HG03378 (cell line): ENCODE measurements around the gene ZAR1L.
"Not testable (repeated sequence)": the region's sequence is repeated elsewhere in the genome, so short reads cannot be mapped to it uniquely, and the experiment has no call there.

ENCODE experiments used
- ATAC-seq: cut with Tn5 transposase; IDR thresholded peaks from one replicate; pipeline ENCODE4 v1.9.1; 2021; ENCODE audit warnings: mild to moderate bottlenecking, moderate library complexity; ENCODE audit not compliant: unreplicated experiment

The ZAR1L gene, protein sequence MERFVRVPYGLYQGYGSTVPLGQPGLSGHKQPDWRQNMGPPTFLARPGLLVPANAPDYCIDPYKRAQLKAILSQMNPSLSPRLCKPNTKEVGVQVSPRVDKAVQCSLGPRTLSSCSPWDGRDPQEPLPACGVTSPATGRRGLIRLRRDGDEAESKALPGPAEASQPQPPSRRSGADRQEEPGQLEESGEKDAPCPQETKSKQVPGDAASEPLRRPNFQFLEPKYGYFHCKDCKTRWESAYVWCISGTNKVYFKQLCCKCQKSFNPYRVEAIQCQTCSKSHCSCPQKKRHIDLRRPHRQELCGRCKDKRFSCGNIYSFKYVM

DNA sequence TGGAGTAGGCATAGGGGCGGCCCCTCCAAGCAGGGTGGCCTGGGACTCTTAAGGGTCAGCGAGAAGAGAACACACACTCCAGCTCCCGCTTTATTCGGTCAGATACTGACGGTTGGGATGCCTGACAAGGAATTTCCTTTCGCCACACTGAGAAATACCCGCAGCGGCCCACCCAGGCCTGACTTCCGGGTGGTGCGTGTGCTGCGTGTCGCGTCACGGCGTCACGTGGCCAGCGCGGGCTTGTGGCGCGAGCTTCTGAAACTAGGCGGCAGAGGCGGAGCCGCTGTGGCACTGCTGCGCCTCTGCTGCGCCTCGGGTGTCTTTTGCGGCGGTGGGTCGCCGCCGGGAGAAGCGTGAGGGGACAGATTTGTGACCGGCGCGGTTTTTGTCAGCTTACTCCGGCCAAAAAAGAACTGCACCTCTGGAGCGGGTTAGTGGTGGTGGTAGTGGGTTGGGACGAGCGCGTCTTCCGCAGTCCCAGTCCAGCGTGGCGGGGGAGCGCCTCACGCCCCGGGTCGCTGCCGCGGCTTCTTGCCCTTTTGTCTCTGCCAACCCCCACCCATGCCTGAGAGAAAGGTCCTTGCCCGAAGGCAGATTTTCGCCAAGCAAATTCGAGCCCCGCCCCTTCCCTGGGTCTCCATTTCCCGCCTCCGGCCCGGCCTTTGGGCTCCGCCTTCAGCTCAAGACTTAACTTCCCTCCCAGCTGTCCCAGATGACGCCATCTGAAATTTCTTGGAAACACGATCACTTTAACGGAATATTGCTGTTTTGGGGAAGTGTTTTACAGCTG lies at the start of gene ZAR1L, which contains the start of gene BRCA2:
Gene ZAR1L (minus strand): TSS at position 126 of the 790 bp plus-strand sequence. CDS start 3,438 bp downstream, outside the sequence.
Gene BRCA2 (plus strand): TSS at position 271 of the 790 bp plus-strand sequence. CDS start 953 bp downstream, outside the sequence.
- ATAC-seq, result peak; percentile 86

DNA sequence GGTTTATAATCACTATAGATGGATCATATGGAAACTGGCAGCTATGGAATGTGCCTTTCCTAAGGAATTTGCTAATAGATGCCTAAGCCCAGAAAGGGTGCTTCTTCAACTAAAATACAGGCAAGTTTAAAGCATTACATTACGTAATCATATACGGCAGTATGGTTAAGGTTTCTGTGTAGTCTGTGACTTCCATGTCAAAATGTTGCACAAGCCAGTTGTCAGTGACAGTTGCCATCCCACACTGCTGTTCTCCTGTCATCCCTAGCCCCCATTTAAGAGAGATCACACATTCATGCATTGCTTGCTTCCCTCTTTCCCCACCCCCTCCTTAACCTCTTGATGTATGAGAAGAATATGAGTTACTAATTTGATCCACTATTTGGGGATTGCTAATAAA lies 47.4 kb upstream of the ZAR1L start:
- no peak for ATAC-seq

DNA sequence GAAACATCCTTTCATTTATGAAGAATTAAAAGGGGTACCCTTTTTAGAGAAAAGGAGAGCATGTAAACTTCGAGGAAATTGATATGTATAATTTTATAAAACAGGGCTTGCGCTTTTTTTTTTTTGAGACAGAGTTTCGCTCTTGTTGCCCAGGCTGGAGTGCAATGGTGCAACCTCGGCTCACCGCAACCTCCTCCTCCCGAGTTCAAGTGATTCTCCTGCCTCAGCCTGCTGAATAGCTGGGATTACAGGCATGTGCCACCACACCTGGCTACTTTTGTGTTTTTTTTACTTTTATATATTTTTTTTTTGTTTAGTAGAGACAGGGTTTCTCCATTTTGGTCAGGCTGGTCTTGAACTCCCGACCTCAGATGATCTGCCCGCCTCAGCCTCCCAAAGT lies 40.8 kb upstream of the ZAR1L start:
- ATAC-seq, result not testable (repeated sequence)

DNA sequence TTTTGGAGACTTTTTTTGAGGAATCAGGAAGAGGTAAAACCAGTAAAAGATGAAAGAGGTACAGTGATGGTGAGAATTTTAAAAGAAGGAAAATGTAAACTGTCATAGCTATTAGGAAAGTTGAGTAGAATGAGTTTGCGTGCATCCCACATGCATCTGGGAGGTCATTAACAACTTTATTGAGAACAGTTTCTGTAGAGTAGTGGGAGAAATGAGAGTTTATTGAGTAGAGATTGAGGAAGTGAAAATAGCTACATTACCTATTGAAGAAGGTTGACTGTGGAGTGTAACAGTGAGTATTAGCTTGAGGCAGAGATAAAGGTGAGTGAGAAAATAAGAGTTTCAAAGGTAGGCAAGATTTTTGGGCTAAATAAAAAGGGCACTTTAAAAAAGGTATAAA lies 38.9 kb upstream of the ZAR1L start:
- ATAC-seq, result peak; percentile 80

DNA sequence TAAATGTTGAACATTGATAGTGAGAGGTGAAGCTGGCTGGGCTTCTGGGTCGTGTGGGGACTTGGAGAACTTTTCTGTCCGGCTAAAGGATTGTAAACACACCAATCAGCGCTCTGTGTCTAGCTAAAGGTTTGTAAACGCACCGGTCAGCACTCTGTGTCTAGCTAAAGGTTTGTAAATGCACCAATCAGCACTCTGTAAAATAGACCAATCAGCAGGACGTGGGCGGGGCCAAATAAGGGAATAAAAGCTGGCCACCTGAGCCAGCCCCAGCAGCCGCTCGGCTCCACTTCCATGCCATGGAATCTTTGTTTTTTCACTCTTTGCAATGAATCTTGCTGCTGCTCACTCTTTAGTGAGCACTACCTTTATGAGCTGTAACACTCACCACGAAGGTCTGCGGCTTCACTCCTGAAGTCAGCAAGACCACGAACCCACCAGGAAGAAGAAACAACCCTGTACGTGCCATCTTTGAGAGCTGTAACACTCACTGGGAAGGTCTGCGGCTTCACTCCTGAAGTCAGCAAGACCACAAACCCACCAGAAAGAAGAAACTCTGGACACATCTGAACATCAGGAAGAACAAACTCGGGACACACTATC lies 35.8 kb upstream of the ZAR1L start:
- ATAC-seq, result not testable (repeated sequence)

DNA sequence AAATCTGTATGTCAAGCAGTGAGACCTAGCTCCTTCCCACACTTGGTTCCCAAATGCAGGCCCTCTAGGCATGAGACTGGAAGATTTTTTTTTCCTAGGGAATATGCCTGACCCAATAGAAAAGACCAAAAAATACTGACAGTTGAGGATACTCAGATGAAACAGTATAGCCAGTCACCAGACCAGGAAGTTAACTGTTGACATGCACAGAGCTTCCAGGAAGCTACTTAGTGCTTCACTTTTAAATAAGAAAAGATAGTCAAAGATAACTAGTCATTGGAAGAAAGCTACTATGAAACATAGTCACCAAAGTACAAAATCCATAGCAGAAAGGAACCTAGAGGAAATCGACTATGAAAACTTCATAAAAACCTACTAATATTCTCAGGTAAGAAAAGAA lies 32.5 kb upstream of the ZAR1L start:
- ATAC-seq, result no peak

DNA sequence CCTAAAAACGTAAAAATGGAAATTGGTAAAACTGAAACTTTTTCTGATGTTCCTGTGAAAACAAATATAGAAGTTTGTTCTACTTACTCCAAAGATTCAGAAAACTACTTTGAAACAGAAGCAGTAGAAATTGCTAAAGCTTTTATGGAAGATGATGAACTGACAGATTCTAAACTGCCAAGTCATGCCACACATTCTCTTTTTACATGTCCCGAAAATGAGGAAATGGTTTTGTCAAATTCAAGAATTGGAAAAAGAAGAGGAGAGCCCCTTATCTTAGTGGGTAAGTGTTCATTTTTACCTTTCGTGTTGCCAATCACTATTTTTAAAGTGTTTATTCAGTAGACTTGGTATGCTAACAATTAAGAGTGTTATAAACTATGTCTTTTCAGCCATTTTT lies 25.8 kb upstream of the ZAR1L start:
- no peak for ATAC-seq

DNA sequence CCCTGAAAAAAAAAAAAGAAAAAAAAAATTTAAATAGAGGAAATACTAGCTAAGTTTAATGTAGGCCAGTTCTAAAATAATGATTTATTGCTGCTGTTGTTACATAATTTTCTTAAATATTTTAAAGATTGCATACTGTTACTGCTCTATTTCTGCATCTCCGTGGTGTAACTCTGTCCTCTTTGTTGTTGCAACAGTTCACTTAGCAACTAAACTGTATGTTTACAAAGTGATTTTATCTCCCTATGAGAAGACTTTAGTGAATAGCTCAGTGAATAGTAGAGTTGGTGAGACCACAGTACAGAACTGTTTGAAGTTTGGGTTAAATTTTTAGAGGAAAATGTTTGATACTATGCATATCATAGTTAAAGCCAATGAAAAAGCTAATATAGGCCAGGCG lies 19.5 kb upstream of the ZAR1L start:
- ATAC-seq, result no peak

DNA sequence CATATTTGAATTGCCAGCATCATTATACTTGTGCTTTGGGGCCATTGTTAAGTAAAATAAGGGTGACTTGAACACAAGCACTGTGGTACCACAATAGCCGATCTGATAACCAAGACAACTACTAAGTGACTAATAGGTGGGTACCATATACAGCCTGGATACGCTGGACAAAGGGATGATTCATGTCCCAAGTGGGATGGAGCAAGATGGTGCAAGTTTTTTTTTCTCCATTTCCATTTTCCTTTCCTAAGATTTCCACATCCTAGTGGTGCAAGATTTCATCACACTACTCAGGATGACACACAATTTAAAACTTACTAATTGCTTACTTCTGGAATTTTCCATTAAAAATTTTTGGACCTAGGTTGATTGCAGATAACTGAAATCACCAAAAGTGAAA lies 15.3 kb upstream of the ZAR1L start:
- ATAC-seq, result no peak

DNA sequence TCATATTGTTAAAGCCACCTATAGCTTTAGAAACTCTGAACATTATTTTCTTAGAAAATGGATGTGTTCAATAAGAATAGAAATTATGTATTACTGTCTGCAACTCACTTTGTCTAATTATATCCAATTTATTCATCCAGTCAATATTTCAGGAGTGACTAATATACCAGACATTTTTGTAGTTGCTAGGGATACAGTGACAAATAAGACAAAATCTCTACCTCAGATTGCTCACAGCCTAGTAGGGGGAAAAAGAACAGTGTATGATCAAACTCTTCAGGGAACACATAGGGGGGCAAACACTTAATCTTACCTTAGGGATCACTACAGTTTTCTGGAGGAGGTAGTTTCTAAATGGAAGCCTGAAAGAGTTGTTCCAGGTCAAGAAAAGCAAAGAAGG lies 8.7 kb upstream of the ZAR1L start:
- ATAC-seq, result no peak

DNA sequence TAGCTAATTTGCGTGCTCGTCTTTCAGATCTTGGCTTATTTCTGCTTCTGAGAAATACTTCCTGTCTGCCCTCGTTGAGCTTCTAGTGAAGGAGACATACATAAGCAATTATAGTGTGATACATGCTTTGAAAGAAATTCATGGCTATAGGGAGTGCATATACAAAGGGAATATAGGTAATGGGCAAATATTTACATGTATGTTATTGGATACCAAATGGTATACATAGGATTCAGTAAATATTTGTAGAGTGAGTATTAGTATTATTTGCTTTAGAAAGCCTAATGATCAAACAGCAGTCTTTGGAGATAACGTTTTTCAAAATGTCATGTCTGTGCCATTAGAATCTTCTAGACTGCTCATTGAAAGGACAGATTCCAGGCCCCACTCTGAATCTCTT lies 5.4 kb upstream of the ZAR1L start:
- no peak for ATAC-seq

DNA sequence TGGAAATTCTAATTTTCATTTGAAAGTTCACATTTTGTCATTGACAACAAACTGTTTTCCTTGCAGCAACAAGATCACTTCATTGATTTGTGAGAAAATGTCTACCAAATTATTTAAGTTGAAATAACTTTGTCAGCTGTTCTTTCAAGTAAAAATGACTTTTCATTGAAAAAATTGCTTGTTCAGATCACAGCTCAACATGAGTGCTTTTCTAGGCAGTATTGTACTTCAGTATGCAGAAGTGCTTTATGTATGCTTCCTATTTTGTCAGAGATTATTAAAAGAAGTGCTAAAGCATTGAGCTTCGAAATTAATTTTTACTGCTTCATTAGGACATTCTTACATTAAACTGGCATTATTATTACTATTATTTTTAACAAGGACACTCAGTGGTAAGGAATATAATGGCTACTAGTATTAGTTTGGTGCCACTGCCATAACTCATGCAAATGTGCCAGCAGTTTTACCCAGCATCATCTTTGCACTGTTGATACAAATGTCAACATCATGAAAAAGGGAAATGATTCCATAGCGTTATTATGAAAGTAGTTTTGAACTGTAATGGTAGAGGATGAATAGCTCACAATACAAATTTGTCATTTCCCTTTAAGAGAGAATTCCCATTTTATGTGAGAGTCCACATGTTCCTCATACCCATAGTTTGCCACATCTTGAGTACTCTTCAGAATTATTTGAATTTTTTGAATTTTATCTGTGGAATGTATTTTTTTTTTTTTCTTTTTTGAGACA lies 2.7 kb upstream of the ZAR1L start:
- ATAC-seq, result no peak

DNA sequence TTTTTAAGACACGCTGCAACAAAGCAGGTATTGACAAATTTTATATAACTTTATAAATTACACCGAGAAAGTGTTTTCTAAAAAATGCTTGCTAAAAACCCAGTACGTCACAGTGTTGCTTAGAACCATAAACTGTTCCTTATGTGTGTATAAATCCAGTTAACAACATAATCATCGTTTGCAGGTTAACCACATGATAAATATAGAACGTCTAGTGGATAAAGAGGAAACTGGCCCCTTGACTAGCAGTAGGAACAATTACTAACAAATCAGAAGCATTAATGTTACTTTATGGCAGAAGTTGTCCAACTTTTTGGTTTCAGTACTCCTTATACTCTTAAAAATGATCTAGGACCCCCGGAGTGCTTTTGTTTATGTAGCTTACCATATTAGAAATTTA lies 1.3 kb upstream of the ZAR1L start:
- ATAC-seq, result no peak

DNA sequence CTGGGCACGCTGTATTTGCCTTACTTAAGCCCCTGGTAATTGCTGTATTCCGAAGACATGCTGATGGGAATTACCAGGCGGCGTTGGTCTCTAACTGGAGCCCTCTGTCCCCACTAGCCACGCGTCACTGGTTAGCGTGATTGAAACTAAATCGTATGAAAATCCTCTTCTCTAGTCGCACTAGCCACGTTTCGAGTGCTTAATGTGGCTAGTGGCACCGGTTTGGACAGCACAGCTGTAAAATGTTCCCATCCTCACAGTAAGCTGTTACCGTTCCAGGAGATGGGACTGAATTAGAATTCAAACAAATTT lies 821 bp upstream of the ZAR1L start:
- ATAC-seq, result peak; percentile 46

DNA sequence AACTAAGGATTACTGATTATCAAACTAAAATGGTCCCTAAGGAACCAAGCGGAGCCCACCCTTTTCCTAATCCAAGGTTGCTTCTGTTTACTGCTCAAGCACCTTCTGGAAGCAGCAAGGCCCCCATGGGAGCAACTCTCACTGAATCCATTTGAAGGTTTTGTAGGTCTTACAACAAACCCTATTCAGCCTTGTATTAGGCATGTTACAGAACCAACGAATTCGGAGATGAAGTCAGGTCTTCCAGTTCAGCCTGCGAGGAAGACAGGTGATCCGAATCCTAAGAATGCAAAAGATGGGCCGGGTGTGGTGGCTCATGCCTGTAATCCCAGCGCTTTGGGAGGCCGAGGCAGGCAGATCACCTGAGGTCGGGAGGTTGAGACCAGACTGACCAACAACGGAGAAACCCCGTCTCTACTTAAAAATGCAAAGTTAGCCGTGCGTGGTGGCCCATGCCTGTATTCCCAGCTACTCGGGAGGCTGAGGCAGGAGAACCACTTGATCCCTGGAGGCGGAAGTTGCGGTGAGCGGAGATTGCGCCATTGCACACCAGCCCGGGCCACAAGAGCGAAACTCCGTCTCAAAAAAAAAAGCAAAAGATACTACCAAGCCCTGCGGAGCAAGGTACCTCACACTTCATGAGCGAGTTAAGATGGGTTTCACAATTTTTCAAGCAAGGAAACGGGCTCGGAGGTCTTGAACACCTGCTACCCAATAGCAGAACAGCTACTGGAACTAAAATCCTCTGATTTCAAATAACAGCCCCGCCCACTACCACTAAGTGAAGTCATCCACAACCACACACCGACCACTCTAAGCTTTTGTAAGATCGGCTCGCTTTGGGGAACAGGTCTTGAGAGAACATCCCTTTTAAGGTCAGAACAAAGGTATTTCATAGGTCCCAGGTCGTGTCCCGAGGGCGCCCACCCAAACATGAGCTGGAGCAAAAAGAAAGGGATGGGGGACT lies 609 bp downstream of the ZAR1L start:
- ATAC-seq, result peak; percentile 26

DNA sequence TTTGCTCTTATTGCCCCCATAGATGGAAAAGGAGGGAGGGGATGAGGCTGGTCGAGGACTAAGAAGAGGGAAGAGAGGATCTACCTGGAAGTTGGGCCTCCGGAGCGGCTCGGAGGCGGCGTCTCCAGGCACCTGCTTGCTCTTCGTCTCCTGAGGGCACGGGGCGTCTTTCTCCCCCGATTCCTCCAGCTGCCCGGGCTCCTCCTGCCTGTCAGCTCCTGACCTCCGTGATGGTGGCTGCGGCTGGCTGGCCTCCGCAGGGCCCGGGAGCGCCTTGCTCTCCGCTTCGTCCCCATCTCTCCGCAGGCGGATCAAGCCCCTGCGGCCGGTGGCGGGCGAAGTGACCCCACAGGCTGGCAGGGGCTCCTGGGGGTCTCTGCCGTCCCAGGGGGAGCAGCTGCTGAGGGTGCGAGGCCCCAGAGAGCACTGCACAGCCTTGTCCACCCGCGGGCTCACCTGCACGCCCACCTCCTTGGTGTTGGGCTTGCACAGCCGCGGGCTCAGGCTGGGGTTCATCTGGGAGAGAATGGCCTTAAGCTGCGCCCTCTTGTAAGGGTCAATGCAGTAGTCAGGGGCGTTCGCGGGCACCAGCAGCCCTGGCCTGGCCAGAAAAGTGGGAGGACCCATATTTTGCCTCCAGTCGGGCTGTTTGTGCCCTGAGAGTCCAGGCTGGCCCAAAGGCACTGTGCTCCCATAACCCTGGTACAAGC lies 3.8 kb downstream of the ZAR1L start:
- no peak for ATAC-seq

DNA sequence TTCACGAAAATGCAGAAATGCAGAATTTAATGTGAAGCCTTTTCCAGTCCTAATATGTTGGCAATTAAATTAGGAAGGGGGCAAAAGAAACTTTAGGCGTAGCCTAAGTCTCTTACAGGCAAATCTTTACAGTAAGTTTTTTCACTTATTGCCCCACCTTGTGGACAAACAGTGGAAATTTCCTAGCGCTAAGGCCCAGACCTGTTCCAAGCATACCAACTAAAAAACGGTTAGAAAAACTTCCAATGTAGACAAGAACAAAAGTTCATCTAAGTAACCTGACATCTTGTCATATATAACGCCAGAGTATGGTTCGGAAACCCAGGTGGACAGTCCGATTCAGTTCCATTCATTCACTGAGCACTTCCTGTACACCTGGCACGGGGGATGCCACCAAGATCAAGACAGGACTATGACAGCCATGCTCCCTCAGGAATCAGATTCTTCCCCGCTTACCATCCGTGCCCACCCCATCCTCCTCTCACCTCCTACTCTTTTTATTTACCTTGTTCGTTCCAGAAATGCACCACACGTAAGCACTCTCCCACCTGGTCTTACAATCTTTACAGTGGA lies 4.9 kb downstream of the ZAR1L start:
- peak; percentile 61 for ATAC-seq

DNA sequence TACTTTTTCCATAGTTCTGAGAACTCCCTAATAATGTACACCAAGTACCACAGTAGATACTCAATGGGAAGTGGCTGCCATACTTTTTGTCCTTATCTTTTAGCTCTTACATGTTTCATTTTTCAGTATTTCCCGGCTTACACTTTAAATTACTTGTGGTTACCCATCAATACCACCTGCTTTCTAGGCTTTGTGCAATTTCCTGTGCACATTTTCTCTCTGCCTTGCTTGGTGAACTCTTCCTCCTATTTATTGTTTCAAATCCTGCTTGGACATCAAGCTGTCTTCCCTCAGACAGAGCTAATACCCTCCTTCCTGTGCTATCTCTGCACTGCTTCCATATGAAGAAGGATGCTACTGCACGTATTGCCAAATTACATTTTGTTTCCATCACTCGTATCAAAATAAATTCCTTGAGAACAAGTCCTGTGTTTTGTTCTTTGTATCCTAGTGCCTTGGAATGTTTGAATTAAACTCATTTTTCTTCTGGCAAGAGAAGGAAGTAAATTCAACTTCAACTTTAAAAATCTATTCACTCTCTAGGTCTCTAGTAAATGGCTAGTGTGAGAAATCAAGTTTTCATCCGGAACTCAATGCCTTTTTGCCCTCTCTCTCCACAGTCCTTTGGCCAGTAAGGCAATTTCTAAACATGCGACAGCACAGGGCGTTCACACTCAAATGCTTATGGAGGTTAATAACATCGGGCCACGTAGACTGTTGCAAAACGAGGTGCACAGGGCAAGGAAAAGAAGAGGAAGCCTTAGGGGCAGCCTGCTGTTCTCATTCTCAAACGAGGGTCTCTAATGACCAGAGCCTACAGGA lies 5.6 kb downstream of the ZAR1L start:
- no peak for ATAC-seq
